Inferior parietal cortex (tissue), 1 donor: ENCODE results near the gene SYCP3.
A peak's percentile ranks its signal among the peaks of the same experiment; 100 is the strongest.
"Not testable (repeated sequence)": the region's sequence is repeated elsewhere in the genome, so short reads cannot be mapped to it uniquely, and the experiment has no call there.

Experiments used
- DNase-seq: peaks from one replicate; pipeline ENCODE4 v3.0.0-alpha.2; 2016; ENCODE audit errors: extremely low spot score

The SYCP3 gene

DNA sequence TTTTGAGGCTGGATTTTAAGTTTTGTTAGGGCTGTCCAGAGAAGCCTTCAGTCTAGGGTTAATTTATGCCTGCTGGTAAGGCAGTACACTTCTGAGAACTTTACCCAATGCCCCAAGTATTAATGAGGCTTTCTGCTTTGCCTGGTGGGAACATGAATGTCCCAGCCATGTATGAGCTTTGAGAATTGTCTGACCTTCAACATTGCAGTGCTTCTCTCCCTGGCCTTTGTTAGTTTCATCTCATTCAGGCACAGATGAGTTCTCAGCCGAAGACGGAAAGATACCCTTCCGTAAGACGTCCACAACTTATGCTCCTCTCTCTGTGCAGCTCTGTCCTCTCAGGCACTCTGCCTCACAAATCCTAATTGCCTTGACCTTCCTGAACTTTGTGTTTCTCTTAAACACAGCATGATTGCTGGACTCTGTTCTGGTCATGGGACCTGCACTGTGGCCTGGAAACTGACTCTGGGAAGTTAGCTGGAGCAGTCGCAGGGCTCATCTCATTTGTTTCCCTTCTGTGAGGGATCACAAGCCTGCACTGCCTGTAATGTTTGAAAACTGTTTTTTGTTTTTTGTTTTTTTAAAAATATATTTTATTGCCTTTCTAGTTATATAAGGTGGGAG, 26.1 kb downstream of the SYCP3 start:
- peak; percentile 42 for DNase-seq

DNA sequence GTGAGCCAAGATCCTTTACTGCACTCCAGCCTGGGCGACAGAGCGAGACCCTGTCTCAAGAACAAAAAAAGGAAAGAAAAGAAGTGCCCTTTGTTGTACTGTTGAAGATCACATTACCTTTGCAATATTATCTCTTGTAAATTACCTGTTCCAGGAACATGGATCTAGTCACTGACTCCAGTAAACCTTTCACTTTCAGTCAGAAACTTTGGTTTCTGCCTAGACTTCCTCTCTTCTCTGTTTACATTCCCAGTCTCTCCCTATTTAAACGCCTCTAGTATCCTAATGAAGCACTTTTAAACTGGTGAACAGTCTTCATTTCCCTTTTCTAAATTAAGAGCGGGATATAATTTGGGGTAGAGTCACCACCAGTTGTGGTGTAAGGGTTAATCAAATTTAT, 29.0 kb downstream of the SYCP3 start:
- no peak for DNase-seq

DNA sequence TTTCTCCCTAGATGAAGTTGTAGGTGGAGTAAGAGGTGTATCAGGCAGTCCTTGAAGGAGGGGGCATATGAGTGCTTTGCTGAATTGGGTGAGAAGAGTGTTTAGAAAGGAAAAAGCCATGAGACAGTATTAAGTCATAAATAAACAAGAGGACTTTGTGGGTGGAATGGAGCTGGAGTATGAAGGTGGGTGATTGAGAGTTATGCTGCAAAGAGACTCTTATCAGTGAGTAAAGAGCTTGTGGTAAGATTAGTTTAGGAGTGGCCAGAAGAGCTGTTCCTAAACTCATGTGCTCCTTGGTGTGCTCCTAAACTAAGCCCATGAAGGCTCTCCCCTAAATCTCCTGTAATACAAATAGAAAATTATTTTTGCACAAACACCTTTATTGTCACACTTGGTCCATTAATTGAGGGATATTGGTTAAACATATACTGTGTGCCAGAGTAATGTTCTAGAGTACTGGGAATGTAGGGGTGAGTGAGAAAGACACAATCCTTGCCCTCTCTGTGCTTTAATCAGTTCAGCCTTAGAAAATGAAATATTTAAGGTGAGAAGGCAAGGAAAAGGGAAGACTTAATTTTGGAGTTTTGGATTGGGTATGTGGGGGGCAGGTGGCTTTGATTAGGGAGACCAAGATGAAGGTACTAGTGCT, 32.0 kb downstream of the SYCP3 start:
- DNase-seq = no peak

DNA sequence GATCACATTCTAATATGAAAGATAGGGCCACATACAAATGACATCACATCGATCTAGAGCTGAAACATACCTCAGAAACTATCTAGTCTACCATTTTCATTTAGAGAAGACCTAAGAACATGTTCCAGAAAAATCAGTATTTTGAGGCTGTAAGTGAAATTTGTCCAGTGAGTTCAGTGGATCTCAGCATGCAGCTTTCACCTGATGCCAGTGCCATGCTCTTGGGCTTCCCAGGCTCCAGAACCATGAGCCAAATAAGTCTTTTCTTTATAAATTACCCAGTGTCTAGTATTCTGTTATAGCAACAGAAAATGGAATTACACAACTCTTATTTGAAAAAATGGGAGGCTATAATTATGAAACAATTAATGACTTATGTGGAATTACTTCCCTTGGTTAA, 32.9 kb downstream of the SYCP3 start:
- no peak for DNase-seq

DNA sequence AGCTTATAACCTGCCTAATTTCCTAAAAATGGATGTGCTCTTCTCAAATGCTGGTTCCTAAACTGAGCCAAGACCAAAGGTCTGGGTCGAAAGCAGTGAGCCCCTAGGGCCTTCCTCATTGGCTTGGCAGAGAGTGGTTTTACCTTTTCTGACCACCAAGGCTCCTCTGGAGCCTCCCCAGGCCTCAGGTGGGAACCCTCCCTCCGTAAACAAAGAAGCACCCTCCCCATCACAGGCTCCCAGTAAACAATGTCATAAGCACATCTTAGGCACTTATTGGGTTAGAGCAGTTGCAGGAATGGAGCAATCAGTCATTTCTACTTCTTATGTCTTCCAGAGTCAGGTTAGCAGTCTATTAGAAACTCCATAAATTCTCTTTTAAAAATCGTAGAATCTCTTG, 35.8 kb downstream of the SYCP3 start:
- no peak for DNase-seq

DNA sequence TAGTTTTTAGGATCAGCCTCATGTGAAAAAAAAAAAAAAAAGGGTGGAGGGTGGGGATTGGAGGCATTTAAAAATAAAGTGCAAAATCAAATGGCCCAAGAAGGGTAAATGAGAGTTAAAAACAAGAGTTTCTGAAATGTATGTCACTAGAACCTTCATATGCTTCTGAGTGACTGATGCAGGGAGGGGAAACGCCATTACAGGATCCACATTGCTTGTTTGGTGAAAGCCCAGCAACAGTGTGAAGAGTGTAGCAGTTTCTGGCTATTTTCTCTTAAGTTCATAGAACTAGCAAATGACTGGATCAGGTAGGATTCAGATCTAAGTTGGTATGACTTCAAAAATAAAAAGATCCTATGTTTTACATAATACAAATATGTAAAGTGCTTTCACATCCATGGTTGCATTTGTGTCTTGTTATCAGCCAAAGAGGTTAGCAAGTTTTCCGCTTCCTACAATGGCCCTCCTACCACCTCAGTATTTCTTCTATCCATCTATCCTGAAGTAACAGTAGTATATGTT, 38.9 kb downstream of the SYCP3 start:
- no peak for DNase-seq

DNA sequence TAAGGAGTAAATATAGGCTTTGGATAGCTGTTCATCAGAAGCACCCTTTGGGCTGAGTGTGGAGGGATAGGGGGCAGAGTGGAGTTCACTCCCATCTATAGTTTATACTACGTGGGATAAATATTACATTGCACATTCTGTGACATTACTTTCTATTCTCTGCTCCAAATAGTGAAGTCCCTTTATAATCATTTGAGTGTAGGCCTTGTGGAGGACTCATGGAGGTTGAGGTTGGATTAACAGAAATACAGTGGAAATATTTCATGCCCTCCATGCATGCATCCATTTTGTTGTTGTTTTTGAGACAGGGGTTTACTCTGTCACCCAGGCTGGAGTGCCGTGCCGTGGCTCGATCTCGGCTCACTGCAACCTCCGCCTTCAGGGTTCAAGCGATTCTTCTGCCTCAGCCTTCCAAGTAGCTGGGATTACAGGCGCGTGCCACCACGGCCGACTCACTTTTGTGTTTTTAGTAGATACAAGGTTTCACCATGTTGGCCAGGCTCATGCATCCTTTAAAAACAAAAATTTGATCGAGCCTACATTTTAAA, 40.4 kb downstream of the SYCP3 start:
- DNase-seq = peak; percentile 54

DNA sequence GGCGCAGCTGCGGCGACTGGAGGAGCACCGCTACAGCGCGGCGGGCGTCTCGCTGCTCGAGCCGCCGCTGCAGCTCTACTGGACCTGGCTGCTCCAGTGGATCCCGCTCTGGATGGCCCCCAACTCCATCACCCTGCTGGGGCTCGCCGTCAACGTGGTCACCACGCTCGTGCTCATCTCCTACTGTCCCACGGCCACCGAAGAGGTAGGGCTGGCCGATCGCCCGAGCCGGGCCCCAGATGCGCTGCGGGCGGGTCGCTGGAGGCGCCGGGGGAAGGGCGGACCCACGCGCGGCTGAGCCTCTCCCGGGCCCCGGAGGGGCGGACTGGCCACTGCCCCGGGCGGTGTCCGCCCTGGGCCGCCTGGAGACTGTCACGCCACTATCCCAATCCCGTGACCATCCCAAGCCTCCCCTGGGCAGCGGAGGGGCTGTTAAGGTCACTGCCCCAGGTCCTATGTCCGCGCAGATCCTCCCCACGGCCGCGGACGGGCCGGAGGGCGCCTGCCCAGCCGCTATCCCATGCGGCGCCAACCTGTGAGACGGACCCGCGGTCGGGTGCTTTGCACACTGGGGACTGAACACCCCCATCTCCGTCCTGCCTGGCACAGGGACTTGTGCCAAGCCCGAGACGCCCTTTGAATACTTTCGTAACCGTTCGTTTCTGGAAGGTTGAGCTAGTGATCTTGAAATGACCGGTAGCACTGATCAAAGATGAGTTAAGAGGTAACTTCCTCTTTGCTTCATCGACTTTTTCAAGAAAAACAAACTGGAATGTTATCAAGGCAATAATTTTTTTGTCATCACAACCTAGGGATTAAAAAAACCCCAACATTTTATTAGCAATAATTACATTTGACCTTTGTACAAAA, 41.1 kb downstream of the SYCP3 start:
- DNase-seq = peak; percentile 57

DNA sequence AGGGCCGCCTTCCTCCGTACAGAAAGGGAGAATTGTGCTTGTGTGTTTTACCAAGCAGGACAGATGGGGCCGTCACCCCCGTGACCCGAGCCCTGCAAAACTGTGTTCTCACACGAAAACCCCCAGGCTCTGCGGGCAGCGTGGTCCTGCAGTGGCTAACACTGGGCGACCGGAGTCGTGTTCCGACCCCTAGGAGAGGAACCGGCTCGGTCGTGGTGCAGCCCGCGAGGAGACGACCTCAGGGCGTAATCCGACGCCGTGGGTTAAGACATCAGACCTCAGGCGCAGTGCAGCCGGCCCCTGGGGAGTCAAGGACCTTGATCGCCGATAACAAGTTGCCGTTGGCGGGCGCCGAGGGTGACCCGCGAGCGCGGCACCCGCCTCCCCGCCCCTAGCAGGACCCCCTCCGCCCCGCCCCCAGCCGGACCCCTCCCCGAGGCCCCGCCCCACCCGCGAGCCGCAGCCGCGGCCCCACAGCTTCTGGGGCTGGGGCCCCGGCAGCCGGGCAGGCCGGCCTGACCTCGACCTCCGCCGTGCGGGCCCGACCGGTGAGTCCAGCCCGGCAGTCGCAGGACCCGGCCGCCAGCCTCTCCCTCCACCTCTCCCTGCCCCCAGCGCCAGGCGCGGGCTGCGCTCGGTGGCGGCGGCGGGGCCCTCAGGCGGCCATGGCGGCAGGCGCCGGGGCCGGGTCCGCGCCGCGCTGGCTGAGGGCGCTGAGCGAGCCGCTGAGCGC, 41.9 kb downstream of the SYCP3 start, which contains the start of gene CHPT1:
CHPT1 (plus strand) TSS at position 444 of the 733 bp plus-strand sequence; CDS start at position 666, 222 bp downstream.
- peak; percentile 70 for DNase-seq

DNA sequence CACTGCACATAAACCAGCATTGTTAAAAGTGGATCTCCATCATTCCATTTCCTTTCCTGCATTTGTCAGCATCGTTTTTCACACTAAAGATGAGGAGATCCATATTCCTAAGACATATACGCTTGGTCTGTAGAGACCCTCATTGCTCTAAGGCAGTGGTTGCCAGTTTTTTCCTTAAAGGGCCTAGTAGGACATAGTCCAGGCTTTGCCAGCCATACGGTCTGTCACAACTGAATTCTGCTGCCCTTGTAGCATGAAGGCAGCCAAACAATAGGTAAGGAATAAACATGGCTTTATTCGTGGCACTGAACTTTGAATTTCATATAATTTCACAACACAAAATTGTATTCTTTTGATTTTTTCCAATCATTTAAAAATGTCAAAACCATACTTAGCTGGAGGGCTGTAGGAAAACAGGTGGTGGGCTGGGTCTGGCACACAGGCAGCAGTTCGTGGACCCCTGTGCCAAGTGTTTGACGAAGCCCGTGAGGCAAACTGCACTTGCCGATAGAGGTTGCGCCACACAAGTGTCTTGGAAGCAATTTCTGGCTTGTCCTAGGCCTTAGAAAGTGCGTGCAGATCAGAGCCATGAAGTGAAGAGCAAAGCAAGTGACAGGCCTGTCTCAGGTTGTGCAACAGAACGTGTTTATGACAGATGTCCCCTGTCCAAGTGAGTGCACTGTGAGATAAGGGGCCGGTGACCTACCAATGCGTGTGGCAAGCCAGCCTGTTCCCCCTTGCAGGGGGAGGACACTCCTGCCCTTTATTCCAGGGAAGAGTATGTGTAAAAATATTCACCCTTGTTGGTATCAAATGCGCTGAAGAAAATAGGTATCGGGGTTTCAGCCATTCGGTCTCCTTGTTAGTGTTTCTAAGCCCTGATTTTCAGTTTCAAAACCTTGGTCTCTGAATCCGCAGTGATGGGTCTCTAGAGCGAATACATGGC, 42.7 kb downstream of the SYCP3 start:
- peak; percentile 59 for DNase-seq

DNA sequence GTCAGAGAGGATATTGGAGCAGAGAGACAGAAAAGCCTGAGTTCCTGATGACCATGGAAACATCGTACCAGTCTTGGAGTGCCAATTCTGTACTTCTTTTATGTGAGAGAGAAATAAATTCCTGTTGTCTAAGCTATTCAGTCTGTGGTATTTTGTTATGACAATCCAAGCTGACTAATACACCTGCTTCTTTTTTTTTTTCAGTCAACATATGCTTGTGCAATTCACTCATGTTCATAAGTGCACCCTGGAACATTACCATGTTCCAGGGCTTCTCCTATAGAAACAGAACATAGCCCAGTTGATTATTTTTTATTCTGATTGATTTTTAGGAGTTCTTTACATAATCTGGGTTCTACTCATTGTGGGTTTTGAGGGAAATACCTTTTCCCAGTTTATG, 43.6 kb downstream of the SYCP3 start:
- no peak for DNase-seq

DNA sequence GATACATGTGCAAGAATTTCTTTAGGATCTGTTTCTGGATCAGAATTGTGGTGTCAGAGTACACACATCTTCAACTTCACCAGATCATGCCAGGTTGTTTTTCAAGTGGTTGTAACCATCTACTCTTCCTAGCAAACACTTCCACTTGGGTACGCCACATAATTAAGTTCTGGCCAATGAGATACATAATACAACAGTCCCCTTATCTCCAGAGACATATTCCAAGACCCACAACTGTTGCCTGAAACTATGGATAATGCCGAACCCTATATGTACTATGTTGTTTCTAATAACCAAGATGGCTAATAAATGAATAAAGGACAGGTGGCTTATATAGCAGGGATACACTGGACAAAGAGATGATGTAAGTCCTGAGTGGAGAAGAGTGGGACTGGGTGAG, 44.3 kb downstream of the SYCP3 start:
- no peak for DNase-seq

DNA sequence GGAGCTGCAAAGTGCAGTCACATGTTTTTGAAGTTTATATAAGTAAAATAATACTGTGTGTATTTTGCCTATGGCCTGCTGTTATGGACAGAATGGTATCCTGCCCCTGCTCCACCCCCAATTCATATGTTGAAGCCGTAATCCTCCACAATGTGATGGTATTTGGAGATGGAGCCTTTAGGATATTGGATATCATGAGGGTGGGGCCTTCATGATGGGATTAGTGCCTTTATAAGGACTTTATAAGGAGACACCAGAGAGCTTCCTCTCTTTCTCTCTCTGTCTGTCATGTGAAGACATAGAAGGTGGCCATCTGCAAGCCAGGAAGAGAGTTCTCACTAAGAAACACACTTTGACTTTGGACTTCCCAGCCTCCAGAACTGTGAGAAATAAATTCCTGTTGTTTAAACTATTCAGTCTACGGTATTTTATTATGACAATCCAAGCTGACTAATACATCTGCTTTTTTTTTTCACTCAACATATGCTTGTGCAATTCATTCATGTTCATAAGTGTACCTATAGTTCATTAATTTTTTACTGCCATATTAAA, 44.9 kb downstream of the SYCP3 start:
- no peak for DNase-seq

DNA sequence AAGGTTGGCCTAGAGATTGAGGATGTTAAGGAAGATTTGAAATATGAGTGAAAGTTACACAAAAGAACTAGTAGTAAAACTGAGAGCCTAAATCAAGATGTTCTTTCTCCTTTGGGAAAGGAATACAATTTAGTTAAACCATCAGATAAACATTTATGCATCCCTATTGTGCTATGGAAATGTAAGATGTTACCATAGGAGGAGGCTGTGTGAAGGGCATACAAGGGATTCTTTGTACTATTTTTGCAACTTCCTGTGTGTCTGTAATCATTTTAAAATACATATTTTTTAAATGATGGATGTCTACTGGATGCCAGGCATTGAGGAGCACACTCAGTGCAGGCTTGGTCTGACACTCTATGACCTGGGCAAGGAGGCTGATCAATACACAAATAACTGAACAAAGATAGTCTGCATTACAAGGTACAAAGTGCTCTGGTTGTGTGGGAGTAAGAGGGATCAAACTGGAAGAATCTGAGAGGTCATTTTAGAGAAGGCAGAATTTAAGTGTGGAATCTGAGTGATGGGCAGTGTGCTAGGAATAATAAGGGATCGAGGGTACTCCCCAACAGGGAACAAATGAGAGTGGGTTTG, 47.7 kb downstream of the SYCP3 start:
- DNase-seq = no peak

DNA sequence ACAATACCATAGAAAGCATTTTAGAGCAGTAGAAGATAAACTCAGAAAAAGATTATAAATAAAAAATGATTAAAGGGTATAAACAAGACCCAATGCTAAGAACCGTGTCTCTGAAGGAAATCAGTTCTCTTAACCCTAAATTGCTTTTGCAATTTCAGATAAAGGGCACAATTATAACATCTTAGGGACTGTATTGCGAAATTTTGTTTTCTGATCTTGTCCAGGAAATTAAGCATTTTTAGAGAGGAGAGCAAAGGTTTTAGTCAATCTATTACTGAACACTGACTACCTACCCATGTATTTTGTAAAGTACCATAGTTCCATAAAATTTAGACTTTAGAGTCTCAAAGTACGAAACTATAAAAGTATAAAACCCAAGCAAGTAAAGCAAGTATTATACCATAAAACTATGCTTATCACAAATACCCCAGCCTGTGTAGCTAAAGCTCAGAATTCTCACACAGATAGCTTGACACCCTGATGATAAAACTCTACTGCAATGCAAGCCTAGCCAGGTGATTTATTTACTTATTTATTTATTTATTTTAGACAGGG, 48.6 kb downstream of the SYCP3 start:
- DNase-seq = no peak

DNA sequence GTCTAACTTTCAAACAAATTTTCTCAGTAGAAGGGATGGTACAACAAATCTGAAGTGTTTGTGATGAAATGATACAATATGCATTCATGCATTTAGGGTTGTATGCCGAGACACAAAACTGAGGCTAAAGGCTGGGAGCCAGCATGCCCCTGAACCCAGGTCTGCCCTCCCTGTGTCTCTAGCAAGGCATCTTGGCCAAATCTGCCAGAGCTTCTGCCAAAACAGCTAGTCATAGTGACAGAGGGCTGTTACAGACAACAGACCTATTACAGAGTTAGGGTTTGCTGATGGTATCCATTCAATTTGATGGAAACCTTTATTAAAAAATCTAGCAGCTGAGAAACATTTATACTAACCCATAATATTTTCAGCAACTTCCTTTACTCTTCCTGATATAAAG, 53.1 kb downstream of the SYCP3 start:
- DNase-seq = no peak

DNA sequence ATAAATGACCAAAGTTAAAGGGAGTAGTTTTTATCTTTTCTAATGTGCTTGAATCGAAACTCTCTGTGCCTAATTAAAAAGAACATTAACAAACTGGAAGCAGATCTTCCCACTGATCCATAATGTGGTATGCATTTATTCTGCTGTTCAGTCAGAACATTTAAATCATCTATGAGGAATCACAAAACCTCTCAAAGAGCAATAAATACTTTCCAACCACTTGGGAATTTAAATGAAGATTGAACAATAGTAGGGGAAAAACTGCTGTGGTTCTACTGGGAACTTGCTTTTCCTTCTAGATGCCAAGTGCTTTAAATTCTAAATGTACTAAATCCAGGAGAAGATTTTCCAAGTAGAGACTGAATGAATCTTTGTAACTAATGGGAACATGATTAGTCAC, 54.2 kb downstream of the SYCP3 start:
- no peak for DNase-seq

DNA sequence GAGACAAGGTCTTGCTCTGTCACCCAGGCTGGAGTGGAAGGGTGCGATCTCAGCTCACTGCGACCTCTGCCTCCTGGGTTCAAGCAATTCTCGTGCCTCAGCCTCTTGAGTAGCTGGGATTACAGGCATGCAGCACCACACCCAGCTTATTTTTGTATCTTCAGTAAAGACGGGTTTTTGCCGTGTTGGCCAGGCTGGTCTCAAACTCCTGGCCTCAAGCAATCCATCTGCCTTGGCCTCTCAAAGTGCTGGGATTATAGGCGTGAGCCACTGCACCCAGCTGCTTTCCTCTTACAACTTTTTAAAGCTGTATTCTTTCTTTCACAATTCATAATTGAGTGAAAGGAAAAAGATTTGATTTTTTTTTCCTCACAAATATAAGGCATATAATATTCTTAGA, 57.6 kb downstream of the SYCP3 start:
- not testable (repeated sequence) for DNase-seq

DNA sequence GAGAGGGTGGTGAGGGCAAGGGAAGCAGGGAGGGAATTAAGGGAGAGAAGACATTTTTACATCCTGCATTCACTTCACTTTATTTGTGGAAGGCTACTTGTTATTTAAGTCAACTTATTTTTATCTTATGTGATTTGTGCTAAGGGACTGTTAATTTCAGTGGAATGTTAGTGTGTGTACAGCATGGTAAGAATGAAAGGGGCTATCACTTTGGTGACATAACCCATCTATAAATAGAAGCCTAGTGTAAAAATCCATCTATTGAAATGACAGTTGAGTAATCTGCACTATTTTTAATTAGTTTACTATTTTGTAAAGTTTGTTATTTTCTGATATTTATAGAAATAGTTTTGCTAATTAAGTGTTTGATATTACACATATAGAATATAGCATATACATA, 58.6 kb downstream of the SYCP3 start:
- DNase-seq = no peak
